Uterus (tissue), 4 donors: ENCODE data around the gene NID2. TPM values are rescaled to one million over a fixed set of nuclear protein-coding genes. Genes with fewer than 3 reads are reported as not detected.

Experiments
- DNase-seq, 2 donors: peaks; one replicate each; pipeline ENCODE4 v3.0.0-alpha.2; 2019 to 2020
- H3K27ac ChIP-seq, 2 donors: fragments of 200-600 bp; sonication (generic); 1 replicate in 1 of 2; 2 replicates in 1 of 2; pipeline ENCODE4 v1.5.1; 2016 to 2018
- H3K27me3 ChIP-seq, 2 donors: fragments of 200-600 bp; sonication (generic); one replicate each; pipeline ENCODE4 v1.5.1; 2018 to 2019; ENCODE audit warnings: control low read depth in 1 of 2
- H3K36me3 ChIP-seq, 2 donors: fragments of 200-600 bp; sonication (generic); one replicate each; pipeline ENCODE4 v1.5.1; 2019; ENCODE audit warnings: control low read depth in 1 of 2
- H3K4me1 ChIP-seq, 2 donors: fragments of 200-600 bp; sonication (generic); one replicate each; pipeline ENCODE4 v1.5.1; 2018 to 2019; ENCODE audit warnings: control low read depth in 1 of 2
- H3K4me3 ChIP-seq, 2 donors: fragments of 200-600 bp; sonication (generic); 1 replicate in 1 of 2; 2 replicates in 1 of 2; pipeline ENCODE4 v1.5.1; 2018 to 2019; ENCODE audit warnings: mild to moderate bottlenecking in 1 of 2
- H3K9me3 ChIP-seq, 2 donors: fragments of 200-600 bp; sonication (generic); one replicate each; pipeline ENCODE4 v1.5.1; 2019; ENCODE audit warnings: control low read depth in 1 of 2
- CTCF ChIP-seq, 4 experiments: fragments of 200-600 bp in 2 of 4; fragments of 450-650 bp in 2 of 4; sonication (generic) in 2 of 4; IDR thresholded peaks; one replicate each; pipeline ENCODE4 v1.5.1; 2016 to 2019; ENCODE audit warnings: antibody characterized with exemption in 4 of 4, mild to moderate bottlenecking in 2 of 4, moderate library complexity in 1 of 4
- POLR2A ChIP-seq, 2 donors: fragments of 450-650 bp; IDR thresholded peaks; one replicate each; pipeline ENCODE4 v1.6.1; 2016; ENCODE audit warnings: antibody characterized with exemption in 2 of 2, mild to moderate bottlenecking in 1 of 2, moderate library complexity in 1 of 2
- intact Hi-C: fragments of 100-400 bp; cut with DNase I; formaldehyde crosslinking; loops from one replicate; pipeline ENCODE4 v1.15.1; 2023; ENCODE audit warnings: low total_unique reads
- total RNA-seq, 4 donors: library from RNA; depleted of rRNA in 3 of 4; stranded (reverse); fragments of >200 nt in 3 of 4; gene quantifications; one replicate each; pipeline versions ENCODE4 v1.1.0 to v1.2.4, GENCODE V29; 2014 to 2023
- donor health status: DM: yes; HTN: yes; CAD: no.

The NID2 gene
- total RNA-seq, 4 donors from 2014 or later: 8.2 to 92.6 (median 32.4) TPM

GRCh38 chr14:52044791-52045522 lies 23.9 kb downstream of the NID2 start:
- Histone ChIP-seq H3K27ac (peak overlapping the region; percentile 10 to 64), H3K27me3 (no peaks in the 10 kb centered on the region), H3K4me3 (no peak overlapping the region), H3K9me3 (no peaks in the 10 kb centered on the region), H3K4me1 (peaks cover 0 to 7% of the 10 kb centered on the region in 2 donors), H3K36me3 (no peaks in the 10 kb centered on the region)
- TF ChIP-seq CTCF (IDR thresholded peaks at IDR 0.05): no peak
- no peak for TF ChIP-seq POLR2A (IDR thresholded peaks at IDR 0.05)
- peak in 1 of 2 donors; percentile 35 for DNase-seq
- intact Hi-C loops: no loop called here

- H3K9me3 ChIP-seq: no peaks in the 10 kb centered on the region
- no peak overlapping the region for H3K4me3 ChIP-seq
- no peaks in the 10 kb centered on the region for H3K36me3 ChIP-seq
- H3K27me3 ChIP-seq: no peaks in the 10 kb centered on the region
- TF ChIP-seq CTCF (IDR thresholded peaks at IDR 0.05) (peak in 3 of 4 experiments; percentile 24 to 44 (median 26)), POLR2A (IDR thresholded peaks at IDR 0.05) (no peak)
- peaks cover 0 to 7% of the 10 kb centered on the region in 2 donors for H3K4me1 ChIP-seq
- intact Hi-C loops: no loop called here
- no peak overlapping the region for H3K27ac ChIP-seq
- DNase-seq: no peak
Observed at GRCh38 chr14:52043690-52044089, 25.2 kb downstream of the NID2 start.

- DNase-seq: no peak
- Histone ChIP-seq H3K27ac (no peak overlapping the region), H3K4me1 (peaks cover 0 to 7% of the 10 kb centered on the region in 2 donors)
Observed at GRCh38 chr14:52042371-52043289, 26.2 kb downstream of the NID2 start.

GRCh38 chr14:52040598-52040997 lies 28.3 kb downstream of the NID2 start:
- intact Hi-C loops: no loop called here
- no peak overlapping the region for H3K27ac ChIP-seq
- no peaks in the 10 kb centered on the region for H3K9me3 ChIP-seq
- H3K4me1 ChIP-seq: peaks cover 0 to 7% of the 10 kb centered on the region in 2 donors
- no peaks in the 10 kb centered on the region for H3K36me3 ChIP-seq
- DNase-seq: no peak
- TF ChIP-seq CTCF (IDR thresholded peaks at IDR 0.05) (no peak), POLR2A (IDR thresholded peaks at IDR 0.05) (no peak)
- H3K4me3 ChIP-seq: no peak overlapping the region
- no peaks in the 10 kb centered on the region for H3K27me3 ChIP-seq

More at GRCh38 chr14:52042371-52043289, 26.2 kb downstream of the NID2 start:
- no peaks in the 10 kb centered on the region for H3K36me3 ChIP-seq
- no peak for TF ChIP-seq POLR2A (IDR thresholded peaks at IDR 0.05)
- no peak for TF ChIP-seq CTCF (IDR thresholded peaks at IDR 0.05)
- H3K9me3 ChIP-seq: no peaks in the 10 kb centered on the region
- no peak overlapping the region for H3K4me3 ChIP-seq
- no peaks in the 10 kb centered on the region for H3K27me3 ChIP-seq
- intact Hi-C loops: no loop called here
